Myocyte (in vitro differentiated cells): ENCODE results near the gene ATOSA. TPM values are rescaled to one million over a fixed set of nuclear protein-coding genes. Genes with fewer than 3 reads are reported as not detected.
A peak's percentile ranks its signal among the peaks of the same experiment; 100 is the strongest.

Experiments
- DNase-seq: peaks from one replicate; pipeline ENCODE4 v3.0.0-alpha.2; 2012; ENCODE audit warnings: low read depth
- polyA plus RNA-seq: library from polyadenylated mRNA; unstranded; fragments of >200 nt; gene quantifications from one replicate; pipeline ENCODE4 v1.2.1, GENCODE V29; 2012; ENCODE audit warnings: missing spikeins
- total RNA-seq: library from RNA; depleted of rRNA; stranded (reverse); fragments of >200 nt; gene quantifications from 2 replicates; pipeline ENCODE4 v1.2.3, GENCODE V29; 2014

The ATOSA gene
- 27.3 and 34.8 TPM in 2 replicates for total RNA-seq
- 16.9 TPM for polyA plus RNA-seq

GRCh38 chr15:52679232-52680040 lies at the start of gene ATOSA:
TSS of gene ATOSA (minus strand) at chr15:52679388. CDS start at chr15:52678021, 1,367 bp downstream.
- DNase-seq, result peak; percentile 93

GRCh38 chr15:52728899-52729298 lies 49.7 kb upstream of the ATOSA start:
- DNase-seq, result peak; percentile 27

- DNase-seq, result no peak
Measured at GRCh38 chr15:52727815-52728214, 48.6 kb upstream of the ATOSA start.

- no peak for DNase-seq
Measured at GRCh38 chr15:52726195-52726594, 47.0 kb upstream of the ATOSA start.

- no peak for DNase-seq
Measured at GRCh38 chr15:52718551-52718950, 39.4 kb upstream of the ATOSA start.

GRCh38 chr15:52717924-52718323 lies 38.7 kb upstream of the ATOSA start:
- no peak for DNase-seq

- DNase-seq, result no peak
Measured at GRCh38 chr15:52717481-52717880, 38.3 kb upstream of the ATOSA start.

- no peak for DNase-seq
Measured at GRCh38 chr15:52716536-52716935, 37.3 kb upstream of the ATOSA start.

GRCh38 chr15:52715411-52715810 lies 36.2 kb upstream of the ATOSA start:
- DNase-seq, result no peak

- no peak for DNase-seq
Measured at GRCh38 chr15:52714968-52715367, 35.8 kb upstream of the ATOSA start.

- no peak for DNase-seq
Measured at GRCh38 chr15:52710708-52711389, 31.7 kb upstream of the ATOSA start.

- no peak for DNase-seq
Measured at GRCh38 chr15:52710050-52710707, 31.0 kb upstream of the ATOSA start.

GRCh38 chr15:52709187-52709981 lies 30.2 kb upstream of the ATOSA start:
- no peak for DNase-seq

- no peak for DNase-seq
Measured at GRCh38 chr15:52706091-52706490, 26.9 kb upstream of the ATOSA start.

GRCh38 chr15:52702390-52702789 lies 23.2 kb upstream of the ATOSA start:
- DNase-seq, result no peak

GRCh38 chr15:52699457-52699856 lies 20.3 kb upstream of the ATOSA start:
- no peak for DNase-seq

GRCh38 chr15:52698514-52698913 lies 19.3 kb upstream of the ATOSA start:
- no peak for DNase-seq

GRCh38 chr15:52697051-52697450 lies 17.9 kb upstream of the ATOSA start:
- DNase-seq, result no peak

GRCh38 chr15:52695154-52695553 lies 16.0 kb upstream of the ATOSA start:
- DNase-seq, result no peak

GRCh38 chr15:52689562-52689961 lies 10.4 kb upstream of the ATOSA start:
- no peak for DNase-seq

- no peak for DNase-seq
Measured at GRCh38 chr15:52683580-52683979, 4.4 kb upstream of the ATOSA start.
